Hepatocyte (in vitro differentiated cells): ENCODE results near the gene QPRT.

Source experiments
- EZH2 ChIP-seq: fragments of 200-600 bp; sonication (generic); IDR thresholded peaks from 2 replicates; pipeline ENCODE4 v1.6.1; 2016; ENCODE audit warnings: antibody characterized with exemption, mild to moderate bottlenecking, borderline replicate concordance
- TF ChIP-seq, protein P1 (sequence below): fragments of 200-600 bp; sonication (generic); IDR thresholded peaks from 2 replicates; pipeline ENCODE4 v1.5.1; 2016; ENCODE audit warnings: antibody characterized with exemption, mild to moderate bottlenecking; ENCODE audit not compliant: poor library complexity

GRCh38 chr16:29680180-29680598, 1.2 kb downstream of the QPRT start:
- TF ChIP-seq, protein P1, sequence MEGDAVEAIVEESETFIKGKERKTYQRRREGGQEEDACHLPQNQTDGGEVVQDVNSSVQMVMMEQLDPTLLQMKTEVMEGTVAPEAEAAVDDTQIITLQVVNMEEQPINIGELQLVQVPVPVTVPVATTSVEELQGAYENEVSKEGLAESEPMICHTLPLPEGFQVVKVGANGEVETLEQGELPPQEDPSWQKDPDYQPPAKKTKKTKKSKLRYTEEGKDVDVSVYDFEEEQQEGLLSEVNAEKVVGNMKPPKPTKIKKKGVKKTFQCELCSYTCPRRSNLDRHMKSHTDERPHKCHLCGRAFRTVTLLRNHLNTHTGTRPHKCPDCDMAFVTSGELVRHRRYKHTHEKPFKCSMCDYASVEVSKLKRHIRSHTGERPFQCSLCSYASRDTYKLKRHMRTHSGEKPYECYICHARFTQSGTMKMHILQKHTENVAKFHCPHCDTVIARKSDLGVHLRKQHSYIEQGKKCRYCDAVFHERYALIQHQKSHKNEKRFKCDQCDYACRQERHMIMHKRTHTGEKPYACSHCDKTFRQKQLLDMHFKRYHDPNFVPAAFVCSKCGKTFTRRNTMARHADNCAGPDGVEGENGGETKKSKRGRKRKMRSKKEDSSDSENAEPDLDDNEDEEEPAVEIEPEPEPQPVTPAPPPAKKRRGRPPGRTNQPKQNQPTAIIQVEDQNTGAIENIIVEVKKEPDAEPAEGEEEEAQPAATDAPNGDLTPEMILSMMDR, result no peak
- no peak for TF ChIP-seq EZH2
